Activated CD8-positive, alpha-beta memory T cell treated with anti-CD3 and anti-CD28 coated beads, Interleukin-2, amount 10 ng/mL, durations not matched to agents 7 days and 5 days (primary cell): ENCODE results near the gene PPHLN1. TPM values are rescaled to one million over a fixed set of nuclear protein-coding genes. Genes with fewer than 3 reads are reported as not detected.

Source experiments
- ATAC-seq: fragments of 150-1000 bp; cut with Tn5 transposase; one replicate; pipeline ENCODE4 v1.10.0; 2021; ENCODE audit warnings: moderate library complexity
- CTCF ChIA-PET: fragments of 350-600 bp; sonication (Branson Sonifier 250); formaldehyde crosslinking; loops from one replicate; lab custom pipeline; 2021; ENCODE audit warnings: antibody characterized with exemption; lab: Charles Lee
- DNase-seq: peaks from one replicate; pipeline ENCODE4 v3.0.0-alpha.2; 2020
- H3K27ac Mint-ChIP-seq: one replicate; pipeline ENCODE4 v1.8.0; 2021; ENCODE audit warnings: mild to moderate bottlenecking, mixed read lengths
- H3K27me3 Mint-ChIP-seq: one replicate; pipeline ENCODE4 v1.8.0; 2021; ENCODE audit warnings: mixed read lengths
- H3K36me3 Mint-ChIP-seq: one replicate; pipeline ENCODE4 v1.8.0; 2021; ENCODE audit warnings: mild to moderate bottlenecking, mixed read lengths
- H3K4me1 Mint-ChIP-seq: one replicate; pipeline ENCODE4 v1.8.0; 2021; ENCODE audit warnings: mixed read lengths
- H3K4me3 Mint-ChIP-seq: one replicate; pipeline ENCODE4 v1.8.0; 2021; ENCODE audit warnings: mild to moderate bottlenecking, moderate library complexity, mixed read lengths
- H3K9me3 Mint-ChIP-seq: one replicate; pipeline ENCODE4 v1.8.0; 2022; ENCODE audit warnings: low read depth, mixed read lengths
- microRNA-seq: library from miRNA; unstranded; fragments of <30 nt; microRNA quantifications from one replicate; pipeline ENCODE4 v1.2.0, GENCODE V29; 2022
- total RNA-seq, 2 experiments: library from RNA; stranded (reverse); gene quantifications; one replicate each; pipeline ENCODE4 v1.2.3, GENCODE V29; 2021

PPHLN1 gene
- total RNA-seq, 2 experiments from 2014 or later = 84.1 to 86.1 TPM

GRCh38 chr12:42486407-42486806 is 160.4 kb downstream of the PPHLN1 start:
- H3K27me3 Mint-ChIP-seq = peaks cover 59% of the 10 kb centered on the region
- H3K36me3 Mint-ChIP-seq = no peaks in the 10 kb centered on the region
- CTCF ChIA-PET = no interaction called here
- no peak for DNase-seq
- no peak overlapping the region for H3K4me3 Mint-ChIP-seq
- ATAC-seq = no peak
- H3K27ac Mint-ChIP-seq = no peak overlapping the region
- peaks cover 14% of the 10 kb centered on the region for H3K4me1 Mint-ChIP-seq
- no peaks in the 10 kb centered on the region for H3K9me3 Mint-ChIP-seq

GRCh38 chr12:42490261-42490842 is 164.4 kb downstream of the PPHLN1 start:
- DNase-seq (no peak), ATAC-seq (no peak)
- no peaks in the 10 kb centered on the region for H3K4me1 Mint-ChIP-seq
- peaks cover 35% of the 10 kb centered on the region for H3K27me3 Mint-ChIP-seq
- no peaks in the 10 kb centered on the region for H3K9me3 Mint-ChIP-seq
- H3K27ac Mint-ChIP-seq = no peak overlapping the region
- no peak overlapping the region for H3K4me3 Mint-ChIP-seq
- H3K36me3 Mint-ChIP-seq = no peaks in the 10 kb centered on the region
- CTCF ChIA-PET = no interaction called here

Small RNAs within 50 kb of the gene (microRNA-seq; reads per million reads assigned to microRNA genes)
- gene MIR7851 = not detected

Other genes starting within 250 kb of the PPHLN1 start
- gene GXYLT1, start 181.3 kb upstream of the PPHLN1 start, total RNA-seq = 1 to 10 TPM; 8.4 to 8.7 TPM
- gene YAF2, start 87.9 kb upstream of the PPHLN1 start, total RNA-seq = 10 to 100 TPM; 39.7 to 42.5 TPM
- gene ZCRB1, start 73 bp upstream of the PPHLN1 start, total RNA-seq = 10 to 100 TPM; 55.9 to 62.8 TPM